T-cell (primary cell): ENCODE results near the gene CTDP1. TPM values are rescaled to one million over a fixed set of nuclear protein-coding genes. Genes with fewer than 3 reads are reported as not detected.
A peak's percentile ranks its signal among the peaks of the same experiment; 100 is the strongest.

Source experiments
- ATAC-seq, 4 experiments: fragments of 200-7000 bp in 3 of 4; fragments of 150-1000 bp in 1 of 4; cut with Tn5 transposase; replicated peaks in 1 of 4; 1 replicate in 3 of 4; 2 replicates in 1 of 4; pipeline ENCODE4 v1.10.0; 2021; ENCODE audit warnings: moderate library complexity in 3 of 4, mild to moderate bottlenecking in 2 of 4, moderate number of reproducible peaks in 1 of 4
- CTCF ChIA-PET, 2 donors: fragments of 300-600 bp; sonication (Branson Sonifier 250); formaldehyde crosslinking; loops; one replicate each; lab custom pipeline; 2022; ENCODE audit warnings: antibody characterized with exemption in 2 of 2; lab: Charles Lee
- POLR2A ChIA-PET, 2 donors: fragments of 300-600 bp; sonication (Branson Sonifier 250); formaldehyde crosslinking; loops; one replicate each; lab custom pipeline; 2022; ENCODE audit warnings: antibody characterized with exemption in 2 of 2; lab: Charles Lee
- DNase-seq, 35 experiments: peaks; one replicate each; pipeline versions ENCODE4 v3.0.0 to v3.0.0-alpha.2; 2013 to 2023
- H3K27ac ChIP-seq: one replicate; pipeline ENCODE4 v1.5.1; 2013; ENCODE audit warnings: low read length
- H3K27me3 ChIP-seq, 2 experiments: replicated peaks in 1 of 2; 1 replicate in 1 of 2; 2 replicates in 1 of 2; pipeline versions ENCODE4 v1.6.1 to v1.7.0; 2013; ENCODE audit warnings: low read length in 1 of 2, mixed read lengths in 1 of 2; ENCODE audit not compliant: control insufficient read depth in 2 of 2, insufficient read depth in 2 of 2; ENCODE audit errors: extremely low read depth in 1 of 2
- H3K36me3 ChIP-seq, 2 donors: 1 replicate in 1 of 2; 2 replicates in 1 of 2; pipeline versions ENCODE4 v1.6.1 to v1.7.0; 2013; ENCODE audit warnings: low read length in 1 of 2; ENCODE audit not compliant: control insufficient read depth in 2 of 2, insufficient read depth in 1 of 2; ENCODE audit errors: extremely low read depth in 1 of 2
- H3K4me1 ChIP-seq, 2 experiments: 1 replicate in 1 of 2; 2 replicates in 1 of 2; pipeline versions ENCODE4 v1.6.1 to v1.7.0; 2013; ENCODE audit warnings: low read length in 2 of 2, mixed read lengths in 1 of 2; ENCODE audit not compliant: insufficient read depth in 2 of 2, control insufficient read depth in 1 of 2; ENCODE audit errors: extremely low read depth in 1 of 2
- H3K4me3 ChIP-seq, 2 donors: 1 replicate in 1 of 2; 2 replicates in 1 of 2; pipeline versions ENCODE4 v1.5.1 to v1.7.0; 2013; ENCODE audit warnings: mild to moderate bottlenecking in 2 of 2, low read length in 1 of 2, moderate library complexity in 1 of 2; ENCODE audit not compliant: control insufficient read depth in 1 of 2; ENCODE audit errors: extremely low read depth in 1 of 2
- H3K9me3 ChIP-seq: 2 replicates; pipeline ENCODE4 v1.7.0; 2013
- H3K27ac Mint-ChIP-seq, 2 donors: one replicate each; pipeline ENCODE4 v1.8.0; 2020 to 2021; ENCODE audit warnings: mild to moderate bottlenecking in 2 of 2, mixed read lengths in 2 of 2
- H3K27me3 Mint-ChIP-seq, 2 donors: one replicate each; pipeline ENCODE4 v1.8.0; 2021 to 2022; ENCODE audit warnings: mixed read lengths in 2 of 2
- H3K36me3 Mint-ChIP-seq: one replicate; pipeline ENCODE4 v1.8.0; 2021; ENCODE audit warnings: mixed read lengths
- H3K4me1 Mint-ChIP-seq, 3 donors: one replicate each; pipeline ENCODE4 v1.8.0; 2020 to 2022; ENCODE audit warnings: mixed read lengths in 3 of 3, mild to moderate bottlenecking in 1 of 3
- H3K4me3 Mint-ChIP-seq, 3 donors: one replicate each; pipeline ENCODE4 v1.8.0; 2020 to 2022; ENCODE audit warnings: mild to moderate bottlenecking in 3 of 3, mixed read lengths in 3 of 3, moderate library complexity in 3 of 3
- H3K9me3 Mint-ChIP-seq, 3 donors: one replicate each; pipeline ENCODE4 v1.8.0; 2020 to 2022; ENCODE audit warnings: mixed read lengths in 3 of 3
- WGBS: methylation state at CpG from one replicate; pipeline ENCODE4 v1.1.5; 2013; ENCODE audit warnings: missing lambda C conversion rate; ENCODE audit not compliant: insufficient coverage; 5-methylcytosine and 5-hydroxymethylcytosine counted together
- total RNA-seq, 35 experiments: library from RNA in 6 of 35; stranded (reverse) in 6 of 35; fragments of 120-200 nt in 1 of 35; gene quantifications; one replicate each; pipeline versions ENCODE4 v1.2.1 to v1.2.4 and lab custom pipeline; 2013 to 2026

The CTDP1 gene
- total RNA-seq, 5 donors from 2014 or later (not counting 1 experiment from before 2014, with no cell fraction given): 46.3 to 78.0 (median 49.4) TPM

DNA sequence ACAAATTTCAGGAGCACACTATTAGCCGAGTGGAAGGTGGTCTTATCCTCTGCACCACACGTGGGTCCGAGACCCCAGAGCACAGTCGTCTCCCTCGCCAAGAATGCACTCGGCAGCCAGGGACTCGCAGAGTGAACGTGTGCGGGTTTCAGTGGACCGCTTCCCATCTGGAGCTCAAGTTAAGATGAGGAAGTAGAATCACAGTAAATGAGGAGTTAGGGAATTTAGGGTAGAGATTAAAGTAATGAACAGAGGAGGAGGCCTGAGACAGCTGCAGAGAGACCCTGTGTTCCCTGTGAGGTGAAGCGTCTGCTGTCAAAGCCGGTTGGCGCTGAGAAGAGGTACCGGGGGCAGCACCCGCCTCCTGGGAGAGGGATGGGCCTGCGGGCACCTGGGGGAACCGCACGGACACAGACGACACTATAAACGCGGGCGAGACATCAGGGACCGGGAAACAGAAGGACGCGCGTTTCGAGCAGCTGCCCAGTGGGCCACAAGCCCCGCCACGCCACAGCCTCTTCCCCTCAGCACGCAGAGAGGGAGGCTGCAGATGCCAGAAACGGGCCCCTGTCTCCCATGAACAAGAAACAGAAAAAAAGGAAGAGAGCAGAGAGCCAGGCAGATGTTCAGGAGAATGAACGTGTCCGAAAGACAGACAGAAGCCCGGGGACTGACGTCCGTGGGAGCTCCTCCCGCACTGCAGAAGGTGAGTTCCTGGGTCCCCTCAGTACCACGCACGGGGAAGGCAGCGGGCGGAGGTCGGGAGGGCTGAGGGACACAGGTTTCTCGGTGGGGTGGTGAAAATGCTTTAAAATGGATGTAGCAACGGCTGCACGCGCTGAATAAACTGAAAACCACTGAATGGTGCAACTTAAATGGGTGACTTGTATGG is 112.7 kb downstream of the CTDP1 start:
- Histone ChIP-seq H3K4me3 (no peak overlapping the region), H3K36me3 (no peaks in the 10 kb centered on the region), H3K27ac (no peak overlapping the region), H3K27me3 (peaks cover 0 to 65% of the 10 kb centered on the region in 2 experiments), H3K4me1 (peaks cover 0 to 3% of the 10 kb centered on the region in 2 experiments), H3K9me3 (no peaks in the 10 kb centered on the region)
- no peaks in the 10 kb centered on the region for H3K9me3 Mint-ChIP-seq
- H3K4me1 Mint-ChIP-seq: peaks cover 12 to 24% (median 16%) of the 10 kb centered on the region in 3 donors
- 79% methylated on average over 43 of the region's 46 CpGs for WGBS
- peaks cover 59 to 73% of the 10 kb centered on the region in 2 donors for H3K27me3 Mint-ChIP-seq
- DNase-seq (no peak), ATAC-seq (no peak)
- no peaks in the 10 kb centered on the region for H3K36me3 Mint-ChIP-seq
- ChIA-PET POLR2A (no interaction called here), CTCF (no interaction called here)
- peak overlapping the region; percentile 21 to 34 for H3K27ac Mint-ChIP-seq
- no peak overlapping the region for H3K4me3 Mint-ChIP-seq

- Mint-ChIP-seq H3K36me3 (no peaks in the 10 kb centered on the region), H3K4me1 (peaks cover 12 to 26% (median 19%) of the 10 kb centered on the region in 3 donors), H3K27ac (no peak overlapping the region), H3K4me3 (no peak overlapping the region), H3K27me3 (peaks cover 61 to 71% of the 10 kb centered on the region in 2 donors), H3K9me3 (no peaks in the 10 kb centered on the region)
- POLR2A ChIA-PET: no interaction called here
- peak in 1 of 35 experiments; percentile 25 for DNase-seq
- ATAC-seq: no peak
- CTCF ChIA-PET: no interaction called here
- WGBS: 0% methylated on average over 1 of the region's 4 CpGs
- Histone ChIP-seq H3K27ac (no peak overlapping the region), H3K4me3 (no peak overlapping the region), H3K36me3 (no peaks in the 10 kb centered on the region), H3K4me1 (peaks cover 0 to 3% of the 10 kb centered on the region in 2 experiments), H3K9me3 (no peaks in the 10 kb centered on the region), H3K27me3 (peaks cover 0 to 67% of the 10 kb centered on the region in 2 experiments)
Observed at GRCh38 chr18:79792988-79793355, 113.4 kb downstream of the CTDP1 start.

GRCh38 chr18:79794846-79795245 is 115.2 kb downstream of the CTDP1 start:
- peaks cover 22 to 35% (median 27%) of the 10 kb centered on the region in 3 donors for H3K4me1 Mint-ChIP-seq
- H3K27ac ChIP-seq: no peak overlapping the region
- ChIA-PET CTCF (no interaction called here), POLR2A (no interaction called here)
- no peak overlapping the region for H3K27ac Mint-ChIP-seq
- 88% methylated on average over 17 of the region's 17 CpGs for WGBS
- H3K27me3 Mint-ChIP-seq: peaks cover 65 to 72% of the 10 kb centered on the region in 2 donors
- peaks cover 2 to 8% of the 10 kb centered on the region in 2 experiments for H3K4me1 ChIP-seq
- ATAC-seq: no peak
- H3K9me3 Mint-ChIP-seq: no peaks in the 10 kb centered on the region
- DNase-seq: no peak
- no peaks in the 10 kb centered on the region for H3K36me3 Mint-ChIP-seq
- peaks cover 0 to 66% of the 10 kb centered on the region in 2 experiments for H3K27me3 ChIP-seq
- H3K9me3 ChIP-seq: no peaks in the 10 kb centered on the region
- H3K4me3 Mint-ChIP-seq: peak overlapping the region in 1 of 3 donors; percentile 13
- no peaks in the 10 kb centered on the region for H3K36me3 ChIP-seq
- no peak overlapping the region for H3K4me3 ChIP-seq

DNA sequence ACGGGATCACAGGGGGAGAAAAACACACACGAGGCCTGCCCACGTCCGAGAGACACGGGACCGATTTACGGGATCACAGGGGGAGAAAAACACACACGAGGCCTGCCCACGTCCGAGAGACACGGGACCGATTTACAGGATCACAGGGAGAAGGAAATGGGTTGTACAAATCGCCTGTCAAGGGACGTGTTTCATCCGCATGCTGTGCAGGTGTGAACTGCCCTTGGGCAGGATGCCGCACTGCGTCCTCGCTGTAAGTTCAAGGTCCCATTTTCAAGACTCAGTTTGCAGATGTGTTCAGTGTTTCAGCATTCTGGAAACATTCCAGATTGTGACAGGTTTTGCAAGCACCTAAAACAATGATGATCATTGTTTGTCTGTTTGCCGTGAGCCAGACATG is 115.8 kb downstream of the CTDP1 start:
- Mint-ChIP-seq H3K4me3 (peak overlapping the region in 1 of 3 donors; percentile 13), H3K9me3 (no peaks in the 10 kb centered on the region), H3K27me3 (peaks cover 63 to 72% of the 10 kb centered on the region in 2 donors), H3K36me3 (no peaks in the 10 kb centered on the region), H3K4me1 (peaks cover 23 to 38% (median 30%) of the 10 kb centered on the region in 3 donors), H3K27ac (no peak overlapping the region)
- H3K27ac ChIP-seq: no peak overlapping the region
- WGBS: 92% methylated on average over 18 of the region's 19 CpGs
- H3K27me3 ChIP-seq: peaks cover 0 to 66% of the 10 kb centered on the region in 2 experiments
- H3K9me3 ChIP-seq: no peaks in the 10 kb centered on the region
- ATAC-seq (no peak), DNase-seq (no peak)
- peaks cover 2 to 8% of the 10 kb centered on the region in 2 experiments for H3K4me1 ChIP-seq
- CTCF ChIA-PET: no interaction called here
- POLR2A ChIA-PET: no interaction called here
- H3K4me3 ChIP-seq: no peak overlapping the region
- no peaks in the 10 kb centered on the region for H3K36me3 ChIP-seq

- Mint-ChIP-seq H3K36me3 (no peaks in the 10 kb centered on the region), H3K4me1 (peaks cover 23 to 36% (median 25%) of the 10 kb centered on the region in 3 donors), H3K4me3 (peak overlapping the region in 1 of 3 donors; percentile 80), H3K9me3 (no peaks in the 10 kb centered on the region), H3K27ac (no peak overlapping the region), H3K27me3 (peaks cover 58 to 75% of the 10 kb centered on the region in 2 donors)
- no peaks in the 10 kb centered on the region for H3K36me3 ChIP-seq
- WGBS: 10% methylated on average over 2 of the region's 7 CpGs
- no peak overlapping the region for H3K4me3 ChIP-seq
- DNase-seq: no peak
- no peak for ATAC-seq
- ChIA-PET CTCF (no interaction called here), POLR2A (no interaction called here)
- H3K9me3 ChIP-seq: no peaks in the 10 kb centered on the region
- no peak overlapping the region for H3K27ac ChIP-seq
- H3K27me3 ChIP-seq: peaks cover 0 to 65% of the 10 kb centered on the region in 2 experiments
- peaks cover 2 to 8% of the 10 kb centered on the region in 2 experiments for H3K4me1 ChIP-seq
Observed at GRCh38 chr18:79796016-79796415, 116.4 kb downstream of the CTDP1 start.

- ATAC-seq: no peak
- POLR2A ChIA-PET: no interaction called here
Observed at GRCh38 chr18:79796531-79797405, 117.2 kb downstream of the CTDP1 start.

More at GRCh38 chr18:79796531-79797405, 117.2 kb downstream of the CTDP1 start:
- WGBS: 81% methylated on average over 14 of the region's 21 CpGs
- Histone ChIP-seq H3K4me1 (peaks cover 2 to 8% of the 10 kb centered on the region in 2 experiments), H3K4me3 (no peak overlapping the region), H3K9me3 (no peaks in the 10 kb centered on the region), H3K27me3 (peaks cover 0 to 57% of the 10 kb centered on the region in 2 experiments), H3K27ac (no peak overlapping the region), H3K36me3 (no peaks in the 10 kb centered on the region)
- H3K36me3 Mint-ChIP-seq: no peaks in the 10 kb centered on the region
- H3K27me3 Mint-ChIP-seq: peaks cover 50 to 68% of the 10 kb centered on the region in 2 donors
- H3K4me3 Mint-ChIP-seq: peak overlapping the region; percentile 49 to 80 (median 64)
- DNase-seq: no peak
- H3K4me1 Mint-ChIP-seq: peaks cover 16 to 28% (median 18%) of the 10 kb centered on the region in 3 donors
- CTCF ChIA-PET: no interaction called here
- H3K9me3 Mint-ChIP-seq: no peaks in the 10 kb centered on the region
- H3K27ac Mint-ChIP-seq: no peak overlapping the region
